A375 (cell line): ENCODE measurements around the gene EXOSC10. TPM values are rescaled to one million over a fixed set of nuclear protein-coding genes. Genes with fewer than 3 reads are reported as not detected.

Experiments used
- total RNA-seq: library from RNA; depleted of rRNA; stranded (reverse); fragments of >200 nt; shearing (Covaris generic); gene quantifications from 2 replicates; pipeline ENCODE4 v1.2.3, GENCODE V29; 2014; rRNA removed

The EXOSC10 gene
- total RNA-seq: 76.6 and 93.9 TPM in 2 replicates

GRCh38 chr1:11099310-11100148 is at the start of gene EXOSC10:
TSS of gene EXOSC10 (minus strand) at chr1:11099869. CDS start at chr1:11099831, 38 bp downstream.

GRCh38 chr1:11059968-11060830 is 39.5 kb downstream of the EXOSC10 start, which contains the start of gene SRM:
TSS of gene SRM (minus strand) at chr1:11060018. CDS start at chr1:11059943, 75 bp downstream.

GRCh38 chr1:11046625-11047365 is 52.9 kb downstream of the EXOSC10 start, which contains the start of gene MASP2:
TSS of gene MASP2 (minus strand) at chr1:11047239. CDS start at chr1:11047207, 32 bp downstream.

Other genes with a start within 250 kb of the EXOSC10 start
- gene TARDBP, start 87.2 kb downstream of the EXOSC10 start, total RNA-seq: 67.7 and 85.0 TPM in 2 replicates
- 0.15 and 0.82 TPM in 2 replicates for gene MASP2, start 52.6 kb downstream of the EXOSC10 start, total RNA-seq
- 39.3 and 46.0 TPM in 2 replicates for gene SRM, start 39.9 kb downstream of the EXOSC10 start, total RNA-seq
- 0.08 TPM in 1 of 2 replicates, not detected in the other for gene ANGPTL7, start 89.5 kb upstream of the EXOSC10 start, total RNA-seq
- gene MTOR, start 162.7 kb upstream of the EXOSC10 start, total RNA-seq: 30.8 and 36.7 TPM in 2 replicates
- gene UBIAD1, start 173.3 kb upstream of the EXOSC10 start, total RNA-seq: 15.2 and 16.3 TPM in 2 replicates